HG02852 (cell line): ENCODE data around the gene SUCNR1.

ENCODE experiments used
- ATAC-seq: cut with Tn5 transposase; IDR thresholded peaks from one replicate; pipeline ENCODE4 v1.9.1; 2021; ENCODE audit warnings: mild to moderate bottlenecking, moderate library complexity; ENCODE audit not compliant: unreplicated experiment

SUCNR1 gene

GRCh38 chr3:151933234-151933853 lies 59.9 kb downstream of the SUCNR1 start:
- ATAC-seq, result no peak
